MM.1S (cell line): Measurements from ENCODE around the gene TMEM81.
A peak's percentile ranks its signal among the peaks of the same experiment; 100 is the strongest.

ENCODE experiments used
- DNase-seq: peaks from one replicate; pipeline ENCODE4 v3.0.0-alpha.2; 2015
- H2AFZ ChIP-seq: fragments of 300-600 bp; sonication (generic); 2 replicates; pipeline ENCODE4 v1.6.0; 2016; ENCODE audit warnings: antibody characterized with exemption, low read length
- H3F3A ChIP-seq: fragments of 300-600 bp; sonication (generic); 2 replicates; pipeline ENCODE4 v1.6.1; 2016; ENCODE audit warnings: mild to moderate bottlenecking, antibody characterized with exemption, low read length, moderate library complexity, mixed read lengths; ENCODE audit not compliant: insufficient read depth
- H3K27ac ChIP-seq: fragments of 300-600 bp; sonication (generic); 2 replicates; pipeline ENCODE4 v1.5.1; 2016; ENCODE audit warnings: mild to moderate bottlenecking, low read length
- H3K27me3 ChIP-seq: fragments of 300-600 bp; sonication (generic); replicated peaks from 2 replicates; pipeline ENCODE4 v1.6.0; 2016; ENCODE audit warnings: low read length; ENCODE audit not compliant: insufficient read depth
- H3K36me3 ChIP-seq: fragments of 300-600 bp; sonication (generic); replicated peaks from 2 replicates; pipeline ENCODE4 v1.6.1; 2016; ENCODE audit warnings: mild to moderate bottlenecking, low read length, mixed read lengths; ENCODE audit not compliant: insufficient read depth
- H3K4me1 ChIP-seq: fragments of 300-600 bp; sonication (generic); 2 replicates; pipeline ENCODE4 v1.6.1; 2016; ENCODE audit warnings: low read length, mixed read lengths
- H3K4me2 ChIP-seq: fragments of 300-600 bp; sonication (generic); 2 replicates; pipeline ENCODE4 v1.6.0; 2016; ENCODE audit warnings: low read depth, low read length
- H3K4me3 ChIP-seq: fragments of 300-600 bp; sonication (generic); 2 replicates; pipeline ENCODE4 v1.5.1; 2016; ENCODE audit warnings: low read length, mixed read lengths
- H3K79me2 ChIP-seq: fragments of 300-600 bp; sonication (generic); 2 replicates; pipeline ENCODE4 v1.6.1; 2016; ENCODE audit warnings: mixed run types, low read length, mixed read lengths
- H3K9ac ChIP-seq: fragments of 300-600 bp; sonication (generic); 2 replicates; pipeline ENCODE4 v1.6.1; 2016; ENCODE audit warnings: low read length, mixed read lengths
- H3K9me2 ChIP-seq: fragments of 300-600 bp; sonication (generic); replicated peaks from 2 replicates; pipeline ENCODE4 v1.6.1; 2016; ENCODE audit warnings: mild to moderate bottlenecking, low read length, mixed read lengths; ENCODE audit not compliant: insufficient read depth
- H3K9me3 ChIP-seq: fragments of 300-600 bp; sonication (generic); replicated peaks from 2 replicates; pipeline ENCODE4 v1.6.1; 2016; ENCODE audit warnings: mild to moderate bottlenecking, low read length, mixed read lengths; ENCODE audit not compliant: insufficient read depth
- H4K20me1 ChIP-seq: fragments of 300-600 bp; sonication (generic); 2 replicates; pipeline ENCODE4 v1.6.1; 2016; ENCODE audit warnings: mild to moderate bottlenecking, low read length, moderate library complexity, mixed read lengths; ENCODE audit not compliant: insufficient read depth
- EZH2 ChIP-seq: fragments of 300-600 bp; sonication (generic); optimal IDR thresholded peaks from 2 replicates; pipeline ENCODE3; 2017; ENCODE audit warnings: low read depth, mild to moderate bottlenecking, antibody characterized with exemption, low read length, mixed read lengths
- EZH2phosphoT487 ChIP-seq: fragments of 300-600 bp; sonication (generic); IDR thresholded peaks from 2 replicates; pipeline ENCODE4 v1.6.1; 2018; ENCODE audit warnings: antibody characterized with exemption, low read length
- TF ChIP-seq, protein P1 (sequence below): fragments of 300-600 bp; sonication (generic); IDR thresholded peaks from 2 replicates; pipeline ENCODE4 v1.5.1; 2016; ENCODE audit warnings: antibody characterized with exemption, low read length, mixed read lengths

Gene TMEM81

DNA sequence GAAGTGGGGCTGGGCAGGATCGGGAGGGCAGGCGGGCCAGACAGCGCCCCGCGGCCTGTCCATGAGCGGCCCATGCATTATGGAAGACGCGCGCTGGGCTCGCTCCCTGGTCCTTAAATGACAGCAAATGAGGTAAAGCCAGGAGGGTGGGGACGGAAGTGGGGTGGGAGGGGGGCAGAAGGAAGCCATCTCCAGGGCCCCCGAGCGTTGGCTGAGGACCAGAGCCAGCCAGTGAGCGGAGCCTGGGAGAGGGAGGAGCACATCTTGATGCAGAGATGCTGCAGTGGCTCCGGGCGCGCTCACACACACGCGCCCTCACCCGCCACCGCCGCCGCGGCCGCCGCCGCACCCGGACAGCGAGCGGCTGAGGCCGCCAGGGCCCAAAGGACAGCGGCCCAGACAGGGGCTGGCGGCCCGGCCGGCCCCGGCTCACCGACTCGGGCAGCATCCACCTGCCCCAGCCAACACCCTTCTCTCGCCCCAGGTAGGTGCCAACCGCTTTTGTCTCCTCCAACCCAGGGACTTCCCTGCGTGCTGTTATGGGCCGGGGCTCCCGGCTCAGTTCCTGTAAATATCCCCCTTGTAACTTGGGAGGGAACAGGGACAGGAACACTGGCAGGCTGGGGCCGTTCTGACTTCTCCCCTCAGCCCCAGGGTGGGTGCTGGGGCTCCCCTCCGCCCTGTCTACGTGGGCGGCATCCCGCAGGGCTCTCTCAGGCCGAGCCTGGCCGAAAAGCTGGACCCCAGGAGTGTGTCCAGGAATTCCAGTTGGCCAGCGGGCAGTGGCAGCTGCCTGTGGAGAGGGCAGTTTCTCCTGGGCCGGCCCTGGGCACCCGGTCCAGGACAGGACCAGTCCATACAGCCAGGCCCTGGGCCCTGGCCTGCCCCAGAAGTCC, 41.1 kb downstream of the TMEM81 start, which contains the start of gene CNTN2:
TSS of gene CNTN2 (plus strand) at position 302 of the 896 bp plus-strand sequence. CDS start 9,974 bp downstream, outside the sequence.
- H3K4me1 ChIP-seq = no peaks in the 10 kb centered on the region
- H3K79me2 ChIP-seq = no peaks in the 10 kb centered on the region
- H3K4me2 ChIP-seq = no peak within 1 kb of the TSS
- no peaks in the 10 kb centered on the region for H3F3A ChIP-seq
- no peak within 1 kb of the TSS for H3K4me3 ChIP-seq
- no peak within 1 kb of the TSS for H3K9ac ChIP-seq
- no peak within 1 kb of the TSS for H3K27ac ChIP-seq
- H3K36me3 ChIP-seq = no peaks in the 10 kb centered on the region
- H2AFZ ChIP-seq = no peak within 1 kb of the TSS
- no peaks in the 10 kb centered on the region for H4K20me1 ChIP-seq
- DNase-seq = no peak
- 0 out of 2 replicates have a peak, but pooled peaks have one; percentile 55 for TF ChIP-seq EZH2phosphoT487
- TF ChIP-seq EZH2 = peak; percentile 56
- TF ChIP-seq, protein P1, sequence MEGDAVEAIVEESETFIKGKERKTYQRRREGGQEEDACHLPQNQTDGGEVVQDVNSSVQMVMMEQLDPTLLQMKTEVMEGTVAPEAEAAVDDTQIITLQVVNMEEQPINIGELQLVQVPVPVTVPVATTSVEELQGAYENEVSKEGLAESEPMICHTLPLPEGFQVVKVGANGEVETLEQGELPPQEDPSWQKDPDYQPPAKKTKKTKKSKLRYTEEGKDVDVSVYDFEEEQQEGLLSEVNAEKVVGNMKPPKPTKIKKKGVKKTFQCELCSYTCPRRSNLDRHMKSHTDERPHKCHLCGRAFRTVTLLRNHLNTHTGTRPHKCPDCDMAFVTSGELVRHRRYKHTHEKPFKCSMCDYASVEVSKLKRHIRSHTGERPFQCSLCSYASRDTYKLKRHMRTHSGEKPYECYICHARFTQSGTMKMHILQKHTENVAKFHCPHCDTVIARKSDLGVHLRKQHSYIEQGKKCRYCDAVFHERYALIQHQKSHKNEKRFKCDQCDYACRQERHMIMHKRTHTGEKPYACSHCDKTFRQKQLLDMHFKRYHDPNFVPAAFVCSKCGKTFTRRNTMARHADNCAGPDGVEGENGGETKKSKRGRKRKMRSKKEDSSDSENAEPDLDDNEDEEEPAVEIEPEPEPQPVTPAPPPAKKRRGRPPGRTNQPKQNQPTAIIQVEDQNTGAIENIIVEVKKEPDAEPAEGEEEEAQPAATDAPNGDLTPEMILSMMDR = no peak
- H3K9me2 ChIP-seq = no peaks in the 10 kb centered on the region
- no peaks in the 10 kb centered on the region for H3K9me3 ChIP-seq
- H3K27me3 ChIP-seq = peaks cover 87% of the 10 kb centered on the region

DNA sequence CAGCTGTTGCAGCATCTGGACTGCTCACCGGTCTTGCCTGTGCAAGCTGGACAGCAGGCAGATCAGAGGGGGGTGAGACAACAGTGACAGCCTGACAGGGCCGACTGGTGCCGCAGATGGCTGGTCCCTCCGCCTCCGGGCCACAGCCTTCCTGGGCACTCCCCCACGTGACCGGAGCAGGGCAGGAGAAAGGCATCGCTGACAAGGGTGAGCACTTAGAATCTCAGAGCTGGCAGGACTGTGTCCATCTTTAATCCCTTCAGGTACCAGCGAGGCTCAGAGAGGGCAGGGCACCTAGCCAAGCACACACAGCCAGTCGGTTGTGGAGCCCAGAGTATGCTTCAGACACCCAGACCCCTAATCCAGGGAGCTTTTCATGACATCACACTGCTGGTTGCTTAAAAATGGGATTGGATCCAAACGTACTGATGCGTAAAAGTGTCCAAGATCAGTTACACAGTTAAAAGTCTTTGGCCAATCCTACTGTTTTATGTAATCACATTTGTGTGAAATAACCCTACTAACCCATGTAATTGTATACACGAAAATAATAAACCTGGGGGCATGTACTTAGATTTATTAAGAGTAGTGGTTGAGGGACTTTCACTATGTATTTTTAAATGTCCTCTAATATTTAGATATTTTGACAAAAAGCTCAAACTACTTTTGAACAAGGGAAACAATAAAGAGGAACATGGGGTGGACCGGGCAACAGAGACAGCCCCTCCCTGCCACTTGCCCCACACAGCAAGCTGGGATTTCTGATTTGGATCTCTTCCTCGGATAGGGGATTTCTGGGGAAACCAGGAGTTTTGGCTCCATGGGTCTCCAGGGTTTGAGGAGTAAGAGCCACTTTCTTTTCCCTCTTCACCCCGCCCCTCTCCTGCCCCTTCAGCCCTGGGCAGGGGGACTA, 42.0 kb downstream of the TMEM81 start:
- Histone ChIP-seq H3F3A (no peaks in the 10 kb centered on the region), H3K27ac (no peak overlapping the region), H4K20me1 (no peaks in the 10 kb centered on the region), H3K9me2 (no peaks in the 10 kb centered on the region), H3K4me1 (no peaks in the 10 kb centered on the region), H3K9me3 (no peaks in the 10 kb centered on the region), H3K9ac (no peak overlapping the region), H3K4me3 (no peak overlapping the region), H3K79me2 (no peaks in the 10 kb centered on the region), H3K4me2 (no peak overlapping the region), H3K27me3 (peaks cover 78% of the 10 kb centered on the region), H3K36me3 (no peaks in the 10 kb centered on the region), H2AFZ (no peak overlapping the region)
- DNase-seq = no peak
- TF ChIP-seq EZH2 = peak; percentile 68
- no peak for TF ChIP-seq EZH2phosphoT487

DNA sequence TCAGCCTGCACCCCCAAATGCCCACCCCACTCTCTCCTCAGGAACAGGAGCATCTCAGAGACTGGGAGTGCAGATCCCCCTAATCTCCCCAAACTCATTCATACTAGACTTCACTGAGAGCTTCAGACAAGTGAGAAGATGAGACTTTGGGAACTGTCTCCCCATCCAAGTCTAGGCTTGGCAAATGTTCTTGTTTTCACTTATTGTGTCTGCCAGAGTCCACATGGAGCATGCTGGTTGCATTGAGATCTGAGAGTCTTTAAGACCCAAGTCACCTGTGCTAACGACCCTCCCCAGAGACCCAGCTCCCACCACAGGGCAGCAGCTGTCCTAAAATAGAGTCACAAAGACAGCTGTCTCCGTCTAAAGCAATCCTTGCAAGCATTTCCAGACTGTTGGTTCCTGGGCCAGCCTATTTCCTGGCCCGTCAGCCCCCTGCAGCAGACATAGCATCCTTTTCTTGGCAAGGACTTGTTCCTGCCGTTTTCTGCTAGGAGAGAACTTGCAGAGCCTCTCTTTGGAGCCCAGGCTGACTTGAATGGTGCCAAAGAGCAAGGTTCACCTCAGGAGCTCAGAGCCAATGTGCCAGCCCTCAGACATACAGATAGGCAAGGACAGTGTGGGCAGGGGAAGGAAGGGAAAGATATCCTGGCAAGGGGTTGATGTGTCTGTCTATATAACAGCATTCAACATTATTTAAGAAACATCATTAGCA, 43.1 kb downstream of the TMEM81 start:
- Histone ChIP-seq H3K4me1 (no peaks in the 10 kb centered on the region), H3K79me2 (no peaks in the 10 kb centered on the region), H3K36me3 (no peaks in the 10 kb centered on the region), H4K20me1 (no peaks in the 10 kb centered on the region), H3K27me3 (peaks cover 67% of the 10 kb centered on the region), H3K4me2 (no peak overlapping the region), H3K27ac (no peak overlapping the region), H3K4me3 (no peak overlapping the region), H3K9me3 (no peaks in the 10 kb centered on the region), H2AFZ (no peak overlapping the region), H3K9me2 (no peaks in the 10 kb centered on the region), H3F3A (no peaks in the 10 kb centered on the region), H3K9ac (no peak overlapping the region)
- DNase-seq = no peak
- TF ChIP-seq EZH2 = no peak
- no peak for TF ChIP-seq EZH2phosphoT487
- TF ChIP-seq, protein P1 = no peak
